ENCODE data around the gene VPS8.
"Not testable (repeated sequence)": the region's sequence is repeated elsewhere in the genome, so short reads cannot be mapped to it uniquely, and the experiment has no call there.

Gene VPS8

GRCh38 chr3:184952671-184953070 lies 140.7 kb downstream of the VPS8 start (continued):
- no peak for TF ChIP-seq TSHZ2 (CRISPR knock-in tag; IDR thresholded peaks at IDR 0.05)
- TF ChIP-seq CSDC2 (CRISPR knock-in tag; IDR thresholded peaks at IDR 0.05) = no peak
- no peak for TF ChIP-seq TOX (CRISPR knock-in tag; IDR thresholded peaks at IDR 0.05; ENCODE audit: borderline replicate concordance)
- TF ChIP-seq ZNF8 (CRISPR knock-in tag; IDR thresholded peaks at IDR 0.05) = no peak
- TF ChIP-seq OSR1 (CRISPR knock-in tag; IDR thresholded peaks at IDR 0.05) = no peak
- TF ChIP-seq ARNTL (CRISPR knock-in tag; IDR thresholded peaks at IDR 0.05; ENCODE audit: borderline replicate concordance, low read depth) = no peak

- TF ChIP-seq ARNTL (CRISPR knock-in tag; IDR thresholded peaks at IDR 0.05; ENCODE audit: borderline replicate concordance, low read depth) = no peak
- no peak for TF ChIP-seq CSRNP3 (CRISPR knock-in tag; IDR thresholded peaks at IDR 0.05)
- no peak for TF ChIP-seq ZC3H10 (CRISPR knock-in tag; IDR thresholded peaks at IDR 0.05)
- TF ChIP-seq ISL1 (CRISPR knock-in tag; IDR thresholded peaks at IDR 0.05) = no peak
- peak; percentile 45; the same call in 1 of the 2 replicates for TF ChIP-seq TCF4 (CRISPR knock-in tag; IDR thresholded peaks at IDR 0.05; ENCODE audit: borderline replicate concordance)
- ATAC-seq = no peak
Measured at GRCh38 chr3:184953401-184953800, 141.4 kb downstream of the VPS8 start.

GRCh38 chr3:184954251-184954650 lies 142.3 kb downstream of the VPS8 start:
- no peak for ATAC-seq
- no peak for TF ChIP-seq TCF4 (CRISPR knock-in tag; IDR thresholded peaks at IDR 0.05; ENCODE audit: borderline replicate concordance)
- TF ChIP-seq ARNTL (CRISPR knock-in tag; IDR thresholded peaks at IDR 0.05; ENCODE audit: borderline replicate concordance, low read depth) = no peak
- TF ChIP-seq GLIS3 (CRISPR knock-in tag; IDR thresholded peaks at IDR 0.05) = no peak
- no peak for TF ChIP-seq ZC3H10 (CRISPR knock-in tag; IDR thresholded peaks at IDR 0.05)
- TF ChIP-seq PATZ1 (CRISPR knock-in tag; IDR thresholded peaks at IDR 0.05; ENCODE audit: borderline replicate concordance) = no peak
- no peak for TF ChIP-seq PPARA (CRISPR knock-in tag; IDR thresholded peaks at IDR 0.05; ENCODE audit: borderline replicate concordance)
- TF ChIP-seq POU6F1 (CRISPR knock-in tag; IDR thresholded peaks at IDR 0.05; ENCODE audit: borderline replicate concordance, low read depth) = no peak
- no peak for TF ChIP-seq OSR1 (CRISPR knock-in tag; IDR thresholded peaks at IDR 0.05)
- no peak for TF ChIP-seq CSDC2 (CRISPR knock-in tag; IDR thresholded peaks at IDR 0.05)
- TF ChIP-seq SNAI2 (CRISPR knock-in tag; IDR thresholded peaks at IDR 0.05) = no peak
- TF ChIP-seq CREB5 (CRISPR knock-in tag; IDR thresholded peaks at IDR 0.05; ENCODE audit: low read depth) = no peak
- TF ChIP-seq ZNF70 (CRISPR knock-in tag; IDR thresholded peaks at IDR 0.05) = no peak

- ATAC-seq = not testable (repeated sequence)
Measured at GRCh38 chr3:184954851-184955250, 142.9 kb downstream of the VPS8 start.
